G401.6 (cell line): ENCODE measurements around the gene CLEC4G.

Source experiments
- FAIRE-seq: peaks from 2 replicates; lab custom pipeline; 2012; peaks lifted over from hg19 to GRCh38; lab: Jason Lieb, UNC

CLEC4G gene

DNA sequence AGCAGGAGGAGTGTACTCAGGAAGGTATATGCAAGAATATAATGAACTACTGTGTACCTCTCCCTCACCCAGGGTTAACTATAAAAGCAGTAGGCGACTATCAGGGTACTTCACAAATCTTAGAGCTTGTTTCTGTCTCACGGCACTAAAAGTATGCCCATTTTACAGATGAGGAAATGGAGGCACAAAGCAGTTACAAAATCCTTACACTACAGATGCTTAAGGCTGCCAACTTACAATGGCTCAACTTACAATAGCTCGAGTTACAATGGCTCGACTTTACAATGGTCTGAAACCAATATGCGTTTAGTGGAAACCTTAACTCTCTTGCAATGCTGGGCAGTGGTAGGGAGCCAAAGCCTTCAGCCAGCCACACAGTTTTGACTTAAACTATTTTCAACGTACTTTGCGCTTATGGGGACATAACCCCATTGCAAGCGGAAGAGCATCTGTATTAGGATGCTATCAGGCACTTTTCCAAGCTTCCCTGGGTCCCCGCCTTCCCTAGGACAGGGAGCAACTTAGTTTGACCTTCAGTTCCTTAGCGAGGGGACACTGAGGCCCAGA lies 34.1 kb downstream of the CLEC4G start:
- no peak for FAIRE-seq

DNA sequence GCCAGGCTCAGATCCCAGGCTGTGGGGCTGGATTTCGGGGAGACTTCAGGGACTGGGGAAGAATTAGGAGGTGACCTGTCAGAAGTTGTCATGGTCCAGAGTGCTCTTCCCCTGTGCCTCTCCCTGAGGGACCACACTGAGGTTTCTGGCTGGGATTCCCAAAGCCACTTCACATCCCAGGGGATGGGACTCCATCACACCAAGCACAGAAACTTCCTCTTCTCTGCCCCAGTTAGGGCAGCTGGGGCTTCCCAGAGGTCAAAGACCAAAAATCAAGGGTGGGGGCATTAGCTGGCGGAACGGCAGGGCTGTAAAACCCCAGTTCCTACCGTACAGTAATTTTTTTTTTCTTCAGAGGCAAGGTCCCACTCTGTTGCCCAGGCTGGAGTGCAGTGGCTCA lies 37.4 kb downstream of the CLEC4G start:
- FAIRE-seq: no peak

DNA sequence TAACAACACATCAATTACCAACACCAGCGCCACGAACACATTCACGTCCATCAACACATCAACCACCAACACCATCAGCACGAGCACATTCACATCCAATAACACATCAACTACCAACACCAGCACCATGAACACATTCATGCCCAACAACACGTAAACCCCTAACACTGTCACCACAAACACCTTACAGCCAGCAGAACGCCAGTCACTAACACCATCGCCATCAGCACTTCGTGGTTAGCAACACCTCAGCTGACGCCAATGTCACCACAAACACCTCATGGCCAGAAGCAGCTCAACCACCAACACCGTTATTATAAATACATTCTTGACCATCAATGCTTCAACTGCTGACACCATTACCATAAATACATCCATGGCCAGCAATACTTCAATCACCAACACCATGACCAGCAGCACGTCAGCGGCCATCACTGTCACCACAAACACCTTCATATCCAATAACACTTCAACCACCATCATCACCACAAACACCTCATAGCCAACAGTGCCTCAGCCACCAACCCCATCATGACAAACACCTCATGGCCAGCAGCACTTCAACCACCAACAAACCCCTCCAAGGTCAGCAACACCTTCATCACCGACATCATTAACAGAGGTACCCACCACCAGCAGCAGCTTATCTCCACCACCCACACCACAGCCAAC lies 39.4 kb downstream of the CLEC4G start:
- FAIRE-seq: no peak

DNA sequence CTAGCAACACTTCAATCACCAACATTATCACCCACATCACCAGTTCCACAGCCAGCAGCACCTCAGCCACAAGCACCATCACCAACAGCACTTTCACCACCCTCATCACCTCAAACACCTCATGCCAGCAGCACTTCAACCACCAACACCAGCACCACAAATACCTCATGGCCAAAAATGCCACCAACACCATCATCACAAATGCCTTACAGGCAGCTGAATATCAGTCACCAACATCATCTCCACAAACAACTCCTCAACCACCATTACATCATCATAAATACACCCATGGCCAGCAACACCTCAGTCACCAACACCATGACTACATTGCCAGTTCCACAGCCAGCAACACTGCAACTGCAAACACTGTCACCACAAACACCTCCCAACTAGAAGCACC lies 40.4 kb downstream of the CLEC4G start:
- no peak for FAIRE-seq

DNA sequence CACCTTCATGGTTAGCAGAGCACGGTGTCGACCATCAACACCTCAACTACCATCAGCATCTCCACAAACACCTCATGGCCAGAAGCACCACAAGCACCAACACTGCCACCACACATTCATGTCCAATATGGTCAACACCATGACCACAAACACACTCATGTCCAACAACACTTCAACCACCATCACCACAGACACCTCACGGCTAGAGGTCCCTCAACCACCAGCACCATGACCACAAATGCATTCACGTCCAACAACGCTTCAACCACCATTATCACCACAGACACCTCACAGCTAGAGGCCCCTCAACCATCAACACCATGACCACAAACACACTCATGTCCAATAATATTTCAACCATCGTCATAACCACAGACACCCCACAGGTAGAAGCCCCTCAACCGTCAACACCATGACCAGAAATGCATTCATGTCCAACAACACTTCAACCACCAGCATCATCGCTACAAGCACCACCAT lies 41.1 kb downstream of the CLEC4G start:
- no peak for FAIRE-seq

DNA sequence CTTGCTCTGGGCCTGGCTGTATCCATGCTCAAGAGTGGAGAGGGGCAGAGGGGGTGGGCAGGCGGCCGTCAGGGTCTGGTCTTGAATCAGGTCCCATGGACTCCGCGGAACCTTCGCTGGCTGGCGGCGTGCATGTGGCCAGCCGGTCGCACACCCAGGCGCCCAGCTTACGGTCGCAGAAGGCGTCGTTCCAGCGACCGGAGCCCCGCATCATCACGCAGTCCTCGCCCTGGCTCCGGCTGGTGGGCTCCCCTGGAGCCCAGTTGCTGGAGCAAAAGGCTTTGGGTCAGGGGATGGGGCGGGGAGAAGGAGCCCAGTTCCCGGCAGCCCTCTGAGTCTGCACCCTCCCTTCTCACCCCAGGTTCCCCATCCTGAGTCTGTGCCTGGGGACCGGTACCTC lies 42.7 kb downstream of the CLEC4G start:
- FAIRE-seq: no peak

DNA sequence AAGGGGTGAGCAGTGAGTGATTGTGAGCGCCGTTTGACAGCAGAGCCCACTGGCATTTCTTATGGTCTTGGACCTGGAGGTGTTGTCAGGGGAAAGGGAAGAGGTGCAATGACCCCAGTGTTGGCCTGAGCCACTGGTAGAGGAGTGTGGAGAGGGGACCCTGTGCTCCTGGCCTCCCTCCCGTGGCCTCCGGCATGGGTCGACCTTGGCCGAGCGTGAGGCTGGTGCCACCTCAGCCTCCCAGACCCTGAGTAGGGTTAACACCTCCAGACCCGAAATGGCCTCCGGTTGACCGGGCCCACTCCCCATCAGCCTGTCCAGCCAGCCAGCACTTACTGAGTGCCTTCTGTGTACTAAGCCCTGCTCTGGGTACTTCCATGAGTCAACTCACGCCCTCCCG lies 44.7 kb downstream of the CLEC4G start:
- no peak for FAIRE-seq

DNA sequence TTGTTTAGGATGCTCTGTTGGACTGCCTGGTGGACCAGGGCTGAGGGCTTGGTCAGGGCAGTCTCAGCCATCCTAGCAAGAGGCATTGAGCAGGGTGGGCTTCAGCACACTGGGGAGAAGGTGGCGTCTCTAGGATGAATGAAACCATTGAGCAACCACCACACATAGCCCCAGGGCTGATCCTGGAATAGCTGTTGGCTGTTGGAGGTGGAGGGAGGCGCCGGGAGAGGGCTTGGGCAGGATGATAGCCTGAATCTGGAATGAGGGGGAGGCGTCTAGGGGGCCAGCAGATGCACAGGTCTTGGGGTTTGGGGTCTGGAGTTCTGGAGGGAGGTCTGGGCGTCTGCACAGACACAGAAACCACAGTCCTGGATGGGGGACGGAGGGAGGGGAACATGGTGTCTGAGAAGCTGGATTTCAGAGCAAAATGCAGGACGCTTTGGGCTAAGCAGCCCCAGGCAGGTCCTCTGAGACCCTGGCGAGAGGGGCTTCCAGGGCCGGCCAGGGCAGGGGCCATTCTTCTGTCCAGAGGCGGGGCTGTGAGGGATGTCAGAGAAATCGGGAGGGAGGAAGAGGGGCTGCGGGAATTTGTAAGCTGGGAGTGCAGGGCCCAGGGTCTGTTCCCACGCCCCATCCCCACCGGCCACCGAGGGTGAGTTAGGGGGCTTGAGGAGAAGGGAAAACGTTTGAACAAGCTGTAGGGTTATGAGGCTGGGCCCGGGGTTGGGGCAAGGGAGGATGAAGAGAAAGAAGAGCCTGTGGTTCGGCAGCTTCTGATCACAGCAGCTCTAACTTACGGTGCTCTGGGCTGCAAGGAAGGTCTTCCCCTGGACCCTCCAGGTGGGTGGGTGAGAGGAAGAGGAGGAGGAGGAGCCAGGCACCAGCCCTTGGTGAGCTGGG lies 46.1 kb downstream of the CLEC4G start:
- no peak for FAIRE-seq

DNA sequence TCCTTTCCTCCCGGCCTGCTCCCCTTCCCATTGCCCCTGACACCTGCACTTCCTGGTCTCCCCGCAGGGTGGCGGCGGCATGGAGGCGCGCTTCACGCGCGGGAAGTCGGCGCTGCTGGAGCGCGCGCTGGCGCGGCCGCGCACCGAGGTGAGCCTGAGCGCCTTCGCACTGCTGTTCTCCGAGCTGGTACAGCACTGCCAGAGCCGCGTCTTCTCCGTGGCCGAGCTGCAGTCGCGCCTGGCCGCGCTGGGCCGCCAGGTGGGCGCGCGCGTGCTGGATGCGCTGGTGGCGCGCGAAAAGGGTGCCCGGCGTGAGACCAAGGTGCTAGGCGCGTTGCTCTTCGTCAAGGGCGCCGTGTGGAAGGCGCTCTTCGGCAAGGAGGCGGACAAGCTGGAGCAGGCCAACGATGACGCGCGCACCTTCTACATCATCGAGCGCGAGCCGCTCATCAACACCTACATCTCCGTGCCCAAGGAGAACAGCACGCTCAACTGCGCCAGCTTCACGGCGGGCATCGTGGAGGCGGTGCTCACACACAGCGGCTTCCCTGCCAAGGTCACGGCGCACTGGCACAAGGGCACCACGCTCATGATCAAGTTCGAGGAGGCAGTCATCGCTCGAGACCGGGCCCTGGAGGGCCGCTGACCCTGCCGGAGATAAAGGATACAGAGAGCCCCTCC lies 49.6 kb downstream of the CLEC4G start:
- no peak for FAIRE-seq

DNA sequence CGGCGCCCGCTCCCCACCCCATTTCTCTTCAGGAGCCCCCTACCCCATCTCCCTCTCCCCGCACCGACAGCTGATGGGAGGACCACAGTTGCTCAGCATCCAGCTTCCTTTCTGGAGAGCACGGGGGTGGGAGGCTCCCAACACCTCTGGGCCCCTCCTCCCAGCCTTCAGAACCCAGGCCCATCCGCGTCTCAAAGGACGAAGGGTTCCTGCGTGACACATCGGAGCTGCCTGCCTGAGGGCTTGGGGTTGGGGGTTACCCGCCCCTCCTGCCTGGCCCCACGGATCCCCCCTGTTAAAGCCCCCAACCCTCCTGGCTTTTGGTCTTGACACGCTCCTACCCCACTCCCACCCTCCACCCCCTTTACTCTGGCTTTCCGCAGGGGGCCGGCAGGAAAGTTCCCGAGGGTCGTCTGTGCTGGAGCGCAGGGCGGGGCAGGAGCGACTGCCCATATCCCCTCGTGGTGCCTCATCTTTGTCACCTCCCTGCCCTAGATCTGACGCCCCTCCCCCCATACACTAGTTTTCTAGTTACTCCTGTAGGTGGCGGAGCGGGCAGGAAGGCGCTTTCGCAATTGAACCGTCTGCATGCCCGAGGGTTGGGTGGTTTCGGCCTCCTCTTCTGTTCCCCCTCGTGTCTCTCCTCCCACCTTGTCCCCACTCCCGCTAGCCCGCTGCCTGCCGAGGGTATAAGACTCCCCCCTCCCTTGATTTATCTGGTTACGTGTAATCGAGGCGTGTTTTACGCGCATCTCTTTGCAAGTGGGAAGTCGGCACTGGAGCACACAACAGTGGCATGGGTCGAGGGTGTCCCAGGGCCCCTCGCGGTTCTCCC lies 50.4 kb downstream of the CLEC4G start:
- FAIRE-seq: no peak

DNA sequence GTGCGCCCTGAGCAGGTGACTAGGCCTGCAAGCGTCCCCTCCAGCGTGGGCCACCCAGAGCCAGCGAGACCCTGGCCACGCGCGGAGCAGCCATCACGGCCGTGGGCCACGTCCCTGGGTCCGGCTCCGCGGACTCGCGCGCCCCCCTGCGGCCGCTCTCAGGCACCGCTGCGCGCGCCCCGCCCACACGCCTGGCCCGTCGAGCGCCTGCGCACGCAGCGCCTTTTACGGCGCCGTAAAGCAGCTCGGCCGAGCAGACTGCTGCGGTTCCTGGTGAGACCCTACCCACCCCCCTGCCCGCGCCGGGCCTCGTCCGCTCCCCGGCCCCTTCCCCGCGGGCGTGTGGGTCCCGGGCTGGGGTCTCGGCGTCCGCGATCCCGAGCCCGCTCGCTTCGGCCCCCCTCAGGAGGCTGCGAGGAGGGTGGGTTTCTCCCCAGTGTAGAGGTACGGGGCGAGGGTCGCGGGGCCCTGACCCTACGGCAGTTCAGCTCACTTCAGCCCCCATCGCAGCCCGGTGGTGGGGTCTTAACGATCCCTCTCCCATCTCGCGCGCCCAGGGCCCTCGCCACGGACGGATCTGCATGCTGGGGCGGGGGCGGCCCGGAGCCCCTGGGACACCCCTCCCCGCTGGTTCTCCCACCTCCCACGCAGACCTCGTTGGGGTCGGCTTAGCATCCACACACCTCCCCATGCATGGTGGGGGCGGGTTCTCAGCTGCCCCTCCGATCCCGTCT lies 51.1 kb downstream of the CLEC4G start, which contains the start of gene TRAPPC5:
Gene TRAPPC5 (plus strand): TSS at position 228 of the 734 bp plus-strand sequence. CDS start 1,421 bp downstream, outside the sequence.
- FAIRE-seq: no peak

DNA sequence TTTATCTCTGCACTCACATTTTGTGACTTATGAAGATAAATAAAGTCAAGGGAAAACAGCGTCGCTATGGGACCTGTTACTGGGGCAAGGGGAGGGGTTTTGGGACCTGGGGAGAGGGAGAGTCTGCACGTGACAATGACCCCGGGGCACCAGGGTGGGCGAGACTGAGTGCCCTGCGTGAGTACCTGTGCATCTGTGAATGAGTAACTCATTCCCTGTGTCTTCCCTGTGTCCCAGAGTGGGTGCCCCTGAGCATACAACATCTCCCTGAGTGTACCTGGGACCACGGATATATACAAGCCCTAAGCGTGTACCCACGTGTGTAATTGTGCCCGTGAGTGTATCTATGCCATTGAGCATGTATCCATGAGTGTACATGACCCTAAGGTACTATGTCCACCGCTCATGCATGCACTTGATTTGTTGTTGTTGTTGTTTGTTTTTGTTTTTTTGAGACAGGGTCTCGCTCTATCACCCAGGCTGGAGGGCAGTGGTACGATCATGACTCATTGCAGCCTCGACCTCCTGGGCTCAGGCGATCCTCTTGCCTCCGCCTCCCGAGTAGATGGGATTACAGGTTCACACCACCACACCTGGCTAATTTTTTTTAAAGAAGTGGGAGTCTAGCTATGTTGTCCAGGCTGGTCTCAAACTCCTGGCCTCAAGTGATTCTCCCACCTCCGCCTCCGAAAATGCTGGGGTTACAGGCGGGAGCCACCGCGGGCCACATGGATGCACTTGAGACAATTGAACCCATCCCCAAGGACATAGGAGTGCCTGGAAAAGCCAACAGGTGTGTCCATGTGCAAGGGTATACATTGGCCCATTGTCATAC lies 51.9 kb downstream of the CLEC4G start:
- FAIRE-seq: no peak

DNA sequence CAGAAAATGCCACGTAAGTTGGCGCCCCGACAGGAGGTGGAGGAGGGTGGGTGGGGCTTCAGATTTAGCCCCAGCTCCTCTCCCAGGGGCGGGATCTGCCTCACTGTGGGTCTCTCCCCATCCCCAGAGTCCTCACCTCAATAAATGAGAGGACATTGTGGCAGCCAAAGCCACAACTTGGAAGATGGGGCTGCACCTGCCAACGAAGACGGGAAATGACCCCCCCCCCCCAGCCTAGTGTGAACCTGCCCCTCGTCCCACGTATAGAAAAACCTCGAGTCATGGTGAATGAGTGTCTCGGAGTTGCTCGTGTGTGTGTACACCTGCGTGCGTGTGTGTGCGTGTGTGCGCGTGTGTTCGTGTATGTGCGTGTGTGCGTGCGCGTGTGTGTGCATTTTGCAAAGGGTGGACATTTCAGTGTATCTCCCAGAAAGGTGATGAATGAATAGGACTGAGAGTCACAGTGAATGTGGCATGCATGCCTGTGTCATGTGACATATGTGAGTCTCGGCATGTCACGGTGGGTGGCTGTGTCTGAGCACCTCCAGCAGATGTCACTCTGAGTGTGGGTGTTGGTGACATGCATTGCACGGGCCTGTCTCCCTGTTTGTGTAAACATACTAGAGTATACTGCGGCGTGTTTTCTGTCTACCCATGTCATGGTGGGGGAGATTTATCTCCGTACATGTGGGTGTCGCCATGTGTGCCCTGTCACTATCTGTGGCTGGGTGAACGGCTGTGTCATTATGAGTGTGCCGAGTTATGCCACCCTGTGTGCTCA lies 52.7 kb downstream of the CLEC4G start:
- FAIRE-seq: no peak
